ENCODE results near the gene CD74. TPM values are rescaled to one million over a fixed set of nuclear protein-coding genes. Genes with fewer than 3 reads are reported as not detected.

CD74 gene
- total and polyA plus RNA-seq, 10 of the 15 experiments (the other 5 are each of a cell fraction or from before 2014, with no cell fraction given), result 1,387 to 11,063 (median 3,922) TPM

DNA sequence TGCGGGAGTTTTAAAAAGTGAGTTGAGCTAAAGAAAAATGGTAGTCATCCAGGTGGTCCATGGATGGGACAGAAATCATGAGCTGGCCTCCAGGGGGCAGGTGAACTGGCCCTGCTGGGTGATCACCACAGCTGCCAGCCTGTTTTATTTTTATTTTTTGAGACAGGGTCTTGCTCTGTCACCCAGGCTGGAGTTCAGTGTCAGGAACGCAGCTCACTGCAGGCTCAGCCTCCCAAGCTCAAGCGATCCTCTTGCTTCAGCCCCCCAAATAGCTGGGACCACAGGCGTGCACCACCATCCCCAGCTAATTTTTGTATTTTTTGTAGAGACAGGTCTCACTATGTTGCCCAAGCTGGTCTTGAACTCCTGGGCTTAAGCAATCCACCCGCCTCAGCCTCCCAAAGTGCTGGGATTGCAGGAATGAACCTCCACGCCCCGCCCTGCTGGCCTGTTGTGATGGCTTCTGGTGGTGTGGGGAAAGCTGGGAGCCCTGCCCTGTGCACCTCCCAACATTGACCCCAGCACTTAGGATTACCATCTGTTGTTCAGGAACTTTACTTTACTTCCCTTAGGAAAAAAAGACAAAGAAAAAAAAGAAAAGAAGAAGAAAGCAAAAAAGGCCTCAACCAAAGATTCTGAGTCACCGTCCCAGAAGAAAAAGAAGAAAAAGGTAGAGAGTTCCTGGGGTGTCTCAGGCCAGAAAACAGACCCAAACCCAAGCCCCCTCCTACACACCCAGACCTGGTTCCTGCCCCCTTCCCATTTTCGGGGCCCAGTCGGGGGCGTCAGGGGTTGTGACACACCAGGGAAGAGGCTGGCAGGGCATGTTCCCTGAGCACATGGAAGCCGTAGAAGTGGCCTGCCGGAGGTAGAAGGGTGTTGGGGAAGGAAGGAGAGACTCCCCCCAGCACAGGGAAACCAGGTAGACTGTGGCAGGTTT is 14.7 kb downstream of the CD74 start (continued):
- TF ChIP-seq CEBPB (IDR thresholded peaks at IDR 0.05; ENCODE audit: borderline replicate concordance in 1 of 2, low read depth in 2 of 2, low read length in 2 of 2) (no peak), BCL11A (IDR thresholded peaks at IDR 0.05; ENCODE audit: low read depth, low read length) (0 out of 2 replicates have a peak, but pooled peaks have one; percentile 5), NBN (IDR thresholded peaks at IDR 0.05) (no peak), BRCA1 (IDR thresholded peaks at IDR 0.05; ENCODE audit: low read depth, low read length) (no peak), PML (IDR thresholded peaks at IDR 0.05; ENCODE audit: low read length) (no peak)
- TF ChIP-seq, protein P1, sequence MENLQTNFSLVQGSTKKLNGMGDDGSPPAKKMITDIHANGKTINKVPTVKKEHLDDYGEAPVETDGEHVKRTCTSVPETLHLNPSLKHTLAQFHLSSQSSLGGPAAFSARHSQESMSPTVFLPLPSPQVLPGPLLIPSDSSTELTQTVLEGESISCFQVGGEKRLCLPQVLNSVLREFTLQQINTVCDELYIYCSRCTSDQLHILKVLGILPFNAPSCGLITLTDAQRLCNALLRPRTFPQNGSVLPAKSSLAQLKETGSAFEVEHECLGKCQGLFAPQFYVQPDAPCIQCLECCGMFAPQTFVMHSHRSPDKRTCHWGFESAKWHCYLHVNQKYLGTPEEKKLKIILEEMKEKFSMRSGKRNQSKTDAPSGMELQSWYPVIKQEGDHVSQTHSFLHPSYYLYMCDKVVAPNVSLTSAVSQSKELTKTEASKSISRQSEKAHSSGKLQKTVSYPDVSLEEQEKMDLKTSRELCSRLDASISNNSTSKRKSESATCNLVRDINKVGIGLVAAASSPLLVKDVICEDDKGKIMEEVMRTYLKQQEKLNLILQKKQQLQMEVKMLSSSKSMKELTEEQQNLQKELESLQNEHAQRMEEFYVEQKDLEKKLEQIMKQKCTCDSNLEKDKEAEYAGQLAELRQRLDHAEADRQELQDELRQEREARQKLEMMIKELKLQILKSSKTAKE (IDR thresholded peaks at IDR 0.05; ENCODE audit: low read depth, poor library complexity, severe bottlenecking), result no peak
- TF ChIP-seq, protein P2, sequence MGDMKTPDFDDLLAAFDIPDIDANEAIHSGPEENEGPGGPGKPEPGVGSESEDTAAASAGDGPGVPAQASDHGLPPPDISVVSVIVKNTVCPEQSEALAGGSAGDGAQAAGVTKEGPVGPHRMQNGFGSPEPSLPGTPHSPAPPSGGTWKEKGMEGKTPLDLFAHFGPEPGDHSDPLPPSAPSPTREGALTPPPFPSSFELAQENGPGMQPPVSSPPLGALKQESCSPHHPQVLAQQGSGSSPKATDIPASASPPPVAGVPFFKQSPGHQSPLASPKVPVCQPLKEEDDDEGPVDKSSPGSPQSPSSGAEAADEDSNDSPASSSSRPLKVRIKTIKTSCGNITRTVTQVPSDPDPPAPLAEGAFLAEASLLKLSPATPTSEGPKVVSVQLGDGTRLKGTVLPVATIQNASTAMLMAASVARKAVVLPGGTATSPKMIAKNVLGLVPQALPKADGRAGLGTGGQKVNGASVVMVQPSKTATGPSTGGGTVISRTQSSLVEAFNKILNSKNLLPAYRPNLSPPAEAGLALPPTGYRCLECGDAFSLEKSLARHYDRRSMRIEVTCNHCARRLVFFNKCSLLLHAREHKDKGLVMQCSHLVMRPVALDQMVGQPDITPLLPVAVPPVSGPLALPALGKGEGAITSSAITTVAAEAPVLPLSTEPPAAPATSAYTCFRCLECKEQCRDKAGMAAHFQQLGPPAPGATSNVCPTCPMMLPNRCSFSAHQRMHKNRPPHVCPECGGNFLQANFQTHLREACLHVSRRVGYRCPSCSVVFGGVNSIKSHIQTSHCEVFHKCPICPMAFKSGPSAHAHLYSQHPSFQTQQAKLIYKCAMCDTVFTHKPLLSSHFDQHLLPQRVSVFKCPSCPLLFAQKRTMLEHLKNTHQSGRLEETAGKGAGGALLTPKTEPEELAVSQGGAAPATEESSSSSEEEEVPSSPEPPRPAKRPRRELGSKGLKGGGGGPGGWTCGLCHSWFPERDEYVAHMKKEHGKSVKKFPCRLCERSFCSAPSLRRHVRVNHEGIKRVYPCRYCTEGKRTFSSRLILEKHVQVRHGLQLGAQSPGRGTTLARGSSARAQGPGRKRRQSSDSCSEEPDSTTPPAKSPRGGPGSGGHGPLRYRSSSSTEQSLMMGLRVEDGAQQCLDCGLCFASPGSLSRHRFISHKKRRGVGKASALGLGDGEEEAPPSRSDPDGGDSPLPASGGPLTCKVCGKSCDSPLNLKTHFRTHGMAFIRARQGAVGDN (IDR thresholded peaks at IDR 0.05), result no peak
- TF ChIP-seq, protein P3, sequence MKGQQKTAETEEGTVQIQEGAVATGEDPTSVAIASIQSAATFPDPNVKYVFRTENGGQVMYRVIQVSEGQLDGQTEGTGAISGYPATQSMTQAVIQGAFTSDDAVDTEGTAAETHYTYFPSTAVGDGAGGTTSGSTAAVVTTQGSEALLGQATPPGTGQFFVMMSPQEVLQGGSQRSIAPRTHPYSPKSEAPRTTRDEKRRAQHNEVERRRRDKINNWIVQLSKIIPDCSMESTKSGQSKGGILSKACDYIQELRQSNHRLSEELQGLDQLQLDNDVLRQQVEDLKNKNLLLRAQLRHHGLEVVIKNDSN (IDR thresholded peaks at IDR 0.05; ENCODE audit: borderline replicate concordance, extremely low read length, insufficient read depth, low read depth, low read length), result no peak

Data from GM12878 (cell line).